HepG2 (cell line): Measurements from ENCODE around the gene QSER1. TPM values are rescaled to one million over a fixed set of nuclear protein-coding genes. Genes with fewer than 3 reads are reported as not detected.

Experiments
- ADNP ChIP-seq: sonication (generic); formaldehyde crosslinking; IDR thresholded peaks from 2 replicates; pipeline ENCODE4 v1.4.0; 2020; ENCODE audit warnings: missing genetic modification reagents
- ATAD3A ChIP-seq: sonication (generic); formaldehyde crosslinking; IDR thresholded peaks from 2 replicates; pipeline ENCODE4 v1.4.0; 2020; ENCODE audit warnings: missing genetic modification reagents
- CEBPG ChIP-seq: IDR thresholded peaks from 2 replicates; pipeline ENCODE4 v1.6.1; 2016
- CREB1 ChIP-seq, 2 experiments: fragments of 450-650 bp in 1 of 2; IDR thresholded peaks; 2 replicates each; pipeline ENCODE4 v1.6.1; 2016 to 2017; ENCODE audit warnings: control low read depth in 1 of 2, mild to moderate bottlenecking in 1 of 2, missing compliant biosample characterization in 1 of 2, missing genetic modification characterization in 1 of 2
- ELF3 ChIP-seq: IDR thresholded peaks from 2 replicates; pipeline ENCODE4 v1.6.1; 2016; ENCODE audit warnings: missing genetic modification reagents, missing compliant biosample characterization
- GATAD2A ChIP-seq: IDR thresholded peaks from 2 replicates; pipeline ENCODE4 v1.6.1; 2016
- IRX3 ChIP-seq: sonication (generic); formaldehyde crosslinking; IDR thresholded peaks from 2 replicates; pipeline ENCODE4 v1.8.1; 2023; ENCODE audit warnings: mild to moderate bottlenecking, low read depth, missing genetic modification reagents, borderline replicate concordance
- NAIF1 ChIP-seq: sonication (generic); formaldehyde crosslinking; IDR thresholded peaks from 2 replicates; pipeline ENCODE4 v1.5.0; 2020; ENCODE audit warnings: mild to moderate bottlenecking, missing genetic modification reagents, borderline replicate concordance
- NFATC3 ChIP-seq: sonication (generic); formaldehyde crosslinking; IDR thresholded peaks from 2 replicates; pipeline ENCODE4 v1.5.1; 2020; ENCODE audit warnings: mild to moderate bottlenecking, missing genetic modification reagents
- SALL2 ChIP-seq: sonication (generic); formaldehyde crosslinking; IDR thresholded peaks from 2 replicates; pipeline ENCODE4 v1.8.1; 2023; ENCODE audit warnings: mild to moderate bottlenecking, missing genetic modification reagents, inconsistent platforms
- SMAD1 ChIP-seq: sonication (generic); formaldehyde crosslinking; IDR thresholded peaks from 2 replicates; pipeline ENCODE4 v1.4.0; 2020; ENCODE audit warnings: missing genetic modification reagents, low read depth, mild to moderate bottlenecking, borderline replicate concordance
- TBX2 ChIP-seq: sonication (generic); formaldehyde crosslinking; IDR thresholded peaks from 2 replicates; pipeline ENCODE4 v1.5.0; 2020; ENCODE audit warnings: missing genetic modification reagents, mild to moderate bottlenecking, borderline replicate concordance
- ZBTB20 ChIP-seq: sonication (generic); formaldehyde crosslinking; IDR thresholded peaks from 2 replicates; pipeline ENCODE4 v1.8.1; 2023; ENCODE audit warnings: missing genetic modification reagents, low read depth, mild to moderate bottlenecking, borderline replicate concordance
- ZBTB3 ChIP-seq: sonication (generic); formaldehyde crosslinking; IDR thresholded peaks from 2 replicates; pipeline ENCODE4 v1.4.0; 2020; ENCODE audit warnings: low read depth, mild to moderate bottlenecking, moderate library complexity, missing genetic modification reagents, borderline replicate concordance
- ZFY ChIP-seq: sonication (generic); formaldehyde crosslinking; IDR thresholded peaks from 2 replicates; pipeline ENCODE4 v1.4.0; 2020; ENCODE audit warnings: missing genetic modification reagents
- ZNF101 ChIP-seq: sonication (generic); formaldehyde crosslinking; IDR thresholded peaks from 2 replicates; pipeline ENCODE4 v1.4.0; 2020; ENCODE audit warnings: mild to moderate bottlenecking, low read depth, missing genetic modification reagents, borderline replicate concordance
- ZNF256 ChIP-seq: sonication (generic); formaldehyde crosslinking; conservative IDR thresholded peaks from 2 replicates; pipeline ENCODE4 v1.4.0; 2020; ENCODE audit warnings: missing genetic modification reagents
- ZNF362 ChIP-seq: sonication (generic); formaldehyde crosslinking; IDR thresholded peaks from 2 replicates; pipeline ENCODE4 v1.4.0; 2020; ENCODE audit warnings: missing genetic modification reagents, mild to moderate bottlenecking, borderline replicate concordance
- ZNF546 ChIP-seq: sonication (generic); formaldehyde crosslinking; conservative IDR thresholded peaks from 2 replicates; pipeline ENCODE4 v1.8.1; 2023; ENCODE audit warnings: mild to moderate bottlenecking, missing genetic modification reagents
- ZNF713 ChIP-seq: sonication (generic); formaldehyde crosslinking; IDR thresholded peaks from 2 replicates; pipeline ENCODE4 v1.4.0; 2020; ENCODE audit warnings: mild to moderate bottlenecking, missing genetic modification reagents
- ZNF740 ChIP-seq: sonication (generic); formaldehyde crosslinking; IDR thresholded peaks from 2 replicates; pipeline ENCODE4 v1.4.0; 2020; ENCODE audit warnings: missing genetic modification reagents
- ZNF768 ChIP-seq: sonication (generic); formaldehyde crosslinking; IDR thresholded peaks from 2 replicates; pipeline ENCODE4 v1.4.0; 2020; ENCODE audit warnings: missing genetic modification reagents
- polyA plus RNA-seq, 8 experiments: library from polyadenylated mRNA; depleted of rRNA in 3 of 8; stranded (reverse) in 7 of 8; unstranded in 1 of 8; fragments of >200 nt; fragmentation: Illumina TruSeq in 4 of 8; extraction: Trizol in 4 of 8; gene quantifications; 2 replicates each; pipeline versions ENCODE4 v1.2.1 to v1.2.3, GENCODE V29; 2011 to 2016; ENCODE audit warnings: low read depth in 4 of 8, missing spikeins in 1 of 8, mixed read lengths in 1 of 8; ENCODE audit not compliant: insufficient read depth in 1 of 8
- total RNA-seq, 5 experiments: library from RNA; depleted of rRNA; stranded (reverse); fragments of >200 nt; fragmentation: Illumina TruSeq; extraction: Trizol; gene quantifications; 2 replicates each; pipeline ENCODE4 v1.2.3, GENCODE V29; 2016; ENCODE audit warnings: low read depth in 1 of 5
- TF ChIP-seq, protein P1 (sequence below): IDR thresholded peaks from 2 replicates; pipeline ENCODE4 v1.6.1; 2012; ENCODE audit warnings: inconsistent platforms
- TF ChIP-seq, protein P2 (sequence below): sonication (generic); formaldehyde crosslinking; IDR thresholded peaks from 2 replicates; pipeline ENCODE4 v1.5.1; 2020; ENCODE audit warnings: missing genetic modification reagents, mild to moderate bottlenecking, borderline replicate concordance
- TF ChIP-seq, protein P3 (sequence below): sonication (generic); formaldehyde crosslinking; IDR thresholded peaks from 2 replicates; pipeline ENCODE4 v1.5.0; 2020; ENCODE audit warnings: mild to moderate bottlenecking, missing genetic modification reagents

QSER1 gene
- total and polyA plus RNA-seq, 2 of the 13 experiments (the other 11 are each of a cell fraction or from before 2014, with no cell fraction given), result 8.9 to 17.3 TPM

DNA sequence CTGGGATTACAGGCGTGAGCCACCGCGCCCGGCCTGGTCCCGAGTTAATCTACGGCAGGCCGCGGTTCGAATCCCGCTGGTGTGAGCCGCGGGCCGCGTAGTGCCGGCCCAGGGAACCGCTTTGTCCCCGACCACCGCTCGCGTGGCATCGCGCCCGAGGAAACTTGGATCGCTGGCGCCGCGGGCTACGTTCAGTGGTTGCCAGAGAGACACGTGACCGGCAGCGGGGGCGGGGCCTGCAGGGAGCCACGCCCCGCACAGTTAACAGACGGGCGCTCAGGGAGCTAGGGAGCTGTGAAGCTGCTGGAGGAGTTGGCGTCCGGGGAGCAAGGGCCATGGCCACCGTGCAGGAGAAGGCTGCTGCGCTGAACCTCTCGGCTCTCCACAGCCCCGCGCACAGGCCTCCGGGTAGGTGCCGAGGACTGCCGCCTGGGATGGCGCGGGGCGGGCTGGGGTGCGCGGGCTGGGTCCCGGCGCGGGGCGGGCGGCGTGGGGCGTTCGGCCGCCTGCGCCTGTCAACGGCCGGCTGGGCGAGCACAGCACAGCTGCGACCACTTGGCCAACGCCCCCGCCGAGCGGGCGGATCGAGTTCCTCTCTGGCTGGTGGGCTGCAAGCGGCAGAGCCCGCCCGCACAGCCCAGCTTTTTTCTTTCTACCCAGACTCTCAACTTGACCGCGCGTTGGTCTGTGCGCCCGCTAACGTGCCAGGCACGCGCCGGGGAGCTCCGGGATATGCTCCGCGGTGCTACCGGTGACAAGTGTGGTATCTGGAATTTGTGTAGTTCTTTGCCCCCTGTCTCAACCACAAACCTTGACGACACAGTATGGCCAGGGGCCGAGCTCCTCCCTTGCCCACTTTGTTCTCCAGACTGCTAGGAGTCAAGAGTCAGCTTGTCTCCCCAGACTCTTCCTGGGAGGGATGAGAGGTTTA, 123.3 kb downstream of the QSER1 start, which contains the start of gene DEPDC7 (continued):
- TF ChIP-seq ZNF713 (CRISPR knock-in tag) (no peak), ZFY (CRISPR knock-in tag) (peak; percentile 93), ZNF546 (peak; percentile 93), ZNF768 (peak; percentile 77), GATAD2A (CRISPR knock-in tag) (no peak; the same call in 1 of the 2 replicates), TBX2 (CRISPR knock-in tag) (peak; percentile 52; the same call in 1 of the 2 replicates), SALL2 (CRISPR knock-in tag) (peak; percentile 71), ELF3 (peak; percentile 49; the same call in 1 of the 2 replicates), ADNP (CRISPR knock-in tag) (0 out of 2 replicates have a peak, but pooled peaks have one; percentile 86), ZNF256 (CRISPR knock-in tag) (no peak), CEBPG (0 out of 2 replicates have a peak, but pooled peaks have one; percentile 5), ZBTB3 (CRISPR knock-in tag) (no peak; the same call in 1 of the 2 replicates), ZNF362 (CRISPR knock-in tag) (no peak; the same call in 1 of the 2 replicates), IRX3 (peak; percentile 72; the same call in 1 of the 2 replicates), ZBTB20 (CRISPR knock-in tag) (peak; percentile 54; the same call in 1 of the 2 replicates), CREB1 (IDR thresholded peaks at IDR 0.05) (no peak), CREB1 (CRISPR knock-in tag; IDR thresholded peaks at IDR 0.05) (no peak), ZNF740 (no peak; the same call in 1 of the 2 replicates), NAIF1 (no peak), ATAD3A (no peak), SMAD1 (CRISPR knock-in tag) (0 out of 2 replicates have a peak, but pooled peaks have one; percentile 27), ZNF101 (CRISPR knock-in tag) (no peak), NFATC3 (CRISPR knock-in tag) (no peak)
- TF ChIP-seq, protein P1, sequence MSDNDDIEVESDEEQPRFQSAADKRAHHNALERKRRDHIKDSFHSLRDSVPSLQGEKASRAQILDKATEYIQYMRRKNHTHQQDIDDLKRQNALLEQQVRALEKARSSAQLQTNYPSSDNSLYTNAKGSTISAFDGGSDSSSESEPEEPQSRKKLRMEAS, result peak; percentile 88
- TF ChIP-seq, protein P2, sequence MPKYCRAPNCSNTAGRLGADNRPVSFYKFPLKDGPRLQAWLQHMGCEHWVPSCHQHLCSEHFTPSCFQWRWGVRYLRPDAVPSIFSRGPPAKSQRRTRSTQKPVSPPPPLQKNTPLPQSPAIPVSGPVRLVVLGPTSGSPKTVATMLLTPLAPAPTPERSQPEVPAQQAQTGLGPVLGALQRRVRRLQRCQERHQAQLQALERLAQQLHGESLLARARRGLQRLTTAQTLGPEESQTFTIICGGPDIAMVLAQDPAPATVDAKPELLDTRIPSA (CRISPR knock-in tag), result 0 out of 2 replicates have a peak, but pooled peaks have one; percentile 82
- TF ChIP-seq, protein P3, sequence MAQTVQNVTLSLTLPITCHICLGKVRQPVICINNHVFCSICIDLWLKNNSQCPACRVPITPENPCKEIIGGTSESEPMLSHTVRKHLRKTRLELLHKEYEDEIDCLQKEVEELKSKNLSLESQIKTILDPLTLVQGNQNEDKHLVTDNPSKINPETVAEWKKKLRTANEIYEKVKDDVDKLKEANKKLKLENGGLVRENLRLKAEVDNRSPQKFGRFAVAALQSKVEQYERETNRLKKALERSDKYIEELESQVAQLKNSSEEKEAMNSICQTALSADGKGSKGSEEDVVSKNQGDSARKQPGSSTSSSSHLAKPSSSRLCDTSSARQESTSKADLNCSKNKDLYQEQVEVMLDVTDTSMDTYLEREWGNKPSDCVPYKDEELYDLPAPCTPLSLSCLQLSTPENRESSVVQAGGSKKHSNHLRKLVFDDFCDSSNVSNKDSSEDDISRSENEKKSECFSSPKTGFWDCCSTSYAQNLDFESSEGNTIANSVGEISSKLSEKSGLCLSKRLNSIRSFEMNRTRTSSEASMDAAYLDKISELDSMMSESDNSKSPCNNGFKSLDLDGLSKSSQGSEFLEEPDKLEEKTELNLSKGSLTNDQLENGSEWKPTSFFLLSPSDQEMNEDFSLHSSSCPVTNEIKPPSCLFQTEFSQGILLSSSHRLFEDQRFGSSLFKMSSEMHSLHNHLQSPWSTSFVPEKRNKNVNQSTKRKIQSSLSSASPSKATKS (CRISPR knock-in tag), result no peak
